ENCODE measurements around the gene SLC12A2.

Gene SLC12A2

GRCh38 chr5:128224336-128224735 lies 140.8 kb downstream of the SLC12A2 start:
- no peaks in the 10 kb centered on the region for H3K79me2 ChIP-seq (ENCODE audit: insufficient read depth, low read length)
- H3K9me3 ChIP-seq (ENCODE audit: low read length), result no peaks in the 10 kb centered on the region
- H3K4me2 ChIP-seq (ENCODE audit: low read length), result no peak overlapping the region
- H3K27me3 ChIP-seq (ENCODE audit: insufficient read depth, low read length), result no peaks in the 10 kb centered on the region
- H3K4me1 ChIP-seq (ENCODE audit: insufficient read depth, low read length, severe bottlenecking), result no peaks in the 10 kb centered on the region
- no peak overlapping the region for H3K9ac ChIP-seq (ENCODE audit: low read length)
- TF ChIP-seq EZH2 (IDR thresholded peaks at IDR 0.05; ENCODE audit: borderline replicate concordance, low read length), result no peak
- no peak for TF ChIP-seq CTCF (IDR thresholded peaks at IDR 0.05; ENCODE audit: low read length)
- no peak overlapping the region for H2AFZ ChIP-seq (ENCODE audit: low read length)
- no peaks in the 10 kb centered on the region for H3K36me3 ChIP-seq (ENCODE audit: insufficient read depth, low read length)
- H3K27ac ChIP-seq (ENCODE audit: low read depth, low read length, poor library complexity, severe bottlenecking), result no peak overlapping the region
- no peaks in the 10 kb centered on the region for H3K9me2 ChIP-seq (ENCODE audit: low read depth, low read length)
- H4K20me1 ChIP-seq (ENCODE audit: insufficient read depth, low read length), result no peaks in the 10 kb centered on the region
- no peak overlapping the region for H3K4me3 ChIP-seq (ENCODE audit: low read depth, low read length, poor library complexity, severe bottlenecking)
- no peaks in the 10 kb centered on the region for H3F3A ChIP-seq (ENCODE audit: insufficient read depth, low read length)

GRCh38 chr5:128225245-128226030 lies 141.9 kb downstream of the SLC12A2 start:
- Histone ChIP-seq H3K4me2 (ENCODE audit: low read length) (no peak overlapping the region), H3K9me3 (ENCODE audit: low read length) (no peaks in the 10 kb centered on the region), H3K9me2 (ENCODE audit: low read depth, low read length) (no peaks in the 10 kb centered on the region), H4K20me1 (ENCODE audit: insufficient read depth, low read length) (no peaks in the 10 kb centered on the region), H3K27ac (ENCODE audit: low read depth, low read length, poor library complexity, severe bottlenecking) (no peak overlapping the region), H3K27me3 (ENCODE audit: insufficient read depth, low read length) (no peaks in the 10 kb centered on the region), H3F3A (ENCODE audit: insufficient read depth, low read length) (no peaks in the 10 kb centered on the region), H2AFZ (ENCODE audit: low read length) (no peak overlapping the region), H3K79me2 (ENCODE audit: insufficient read depth, low read length) (no peaks in the 10 kb centered on the region), H3K4me1 (ENCODE audit: insufficient read depth, low read length, severe bottlenecking) (no peaks in the 10 kb centered on the region), H3K4me3 (ENCODE audit: low read depth, low read length, poor library complexity, severe bottlenecking) (no peak overlapping the region), H3K9ac (ENCODE audit: low read length) (no peak overlapping the region), H3K36me3 (ENCODE audit: insufficient read depth, low read length) (no peaks in the 10 kb centered on the region)
- TF ChIP-seq CTCF (IDR thresholded peaks at IDR 0.05; ENCODE audit: low read length) (no peak), EZH2 (IDR thresholded peaks at IDR 0.05; ENCODE audit: borderline replicate concordance, low read length) (no peak)

GRCh38 chr5:128228008-128228407 lies 144.4 kb downstream of the SLC12A2 start:
- Histone ChIP-seq H3K27ac (ENCODE audit: low read depth, low read length, poor library complexity, severe bottlenecking) (no peak overlapping the region), H3K4me3 (ENCODE audit: low read depth, low read length, poor library complexity, severe bottlenecking) (no peak overlapping the region), H3K9me2 (ENCODE audit: low read depth, low read length) (no peaks in the 10 kb centered on the region), H3K4me1 (ENCODE audit: insufficient read depth, low read length, severe bottlenecking) (no peaks in the 10 kb centered on the region), H3F3A (ENCODE audit: insufficient read depth, low read length) (no peaks in the 10 kb centered on the region), H3K27me3 (ENCODE audit: insufficient read depth, low read length) (no peaks in the 10 kb centered on the region), H4K20me1 (ENCODE audit: insufficient read depth, low read length) (no peaks in the 10 kb centered on the region), H3K4me2 (ENCODE audit: low read length) (no peak overlapping the region), H2AFZ (ENCODE audit: low read length) (no peak overlapping the region), H3K36me3 (ENCODE audit: insufficient read depth, low read length) (no peaks in the 10 kb centered on the region), H3K9ac (ENCODE audit: low read length) (no peak overlapping the region), H3K9me3 (ENCODE audit: low read length) (no peaks in the 10 kb centered on the region), H3K79me2 (ENCODE audit: insufficient read depth, low read length) (no peaks in the 10 kb centered on the region)
- TF ChIP-seq CTCF (IDR thresholded peaks at IDR 0.05; ENCODE audit: low read length) (no peak), EZH2 (IDR thresholded peaks at IDR 0.05; ENCODE audit: borderline replicate concordance, low read length) (no peak)

All from OCI-LY1 (cell line).